Breast epithelium (tissue), 4 donors: Measurements from ENCODE around the gene C6orf118. TPM values are rescaled to one million over a fixed set of nuclear protein-coding genes. Genes with fewer than 3 reads are reported as not detected.

Experiments
- DNase-seq, 2 donors: peaks; one replicate each; pipeline ENCODE4 v3.0.0-alpha.2; 2019; ENCODE audit warnings: low spot score in 2 of 2
- H3K27ac ChIP-seq, 2 donors: fragments of 200-600 bp; sonication (generic) in 1 of 2; one replicate each; pipeline ENCODE4 v1.5.1; 2016 to 2019; ENCODE audit warnings: mild to moderate bottlenecking in 1 of 2
- H3K27me3 ChIP-seq, 2 donors: fragments of 200-600 bp; sonication (generic) in 1 of 2; one replicate each; pipeline versions ENCODE4 v1.5.1 to v1.6.0; 2017 to 2019; ENCODE audit warnings: control low read depth in 1 of 2, mild to moderate bottlenecking in 1 of 2
- H3K36me3 ChIP-seq: fragments of 200-600 bp; one replicate; pipeline ENCODE4 v1.5.1; 2019
- H3K4me1 ChIP-seq, 2 donors: fragments of 200-600 bp; sonication (generic); one replicate each; pipeline ENCODE4 v1.5.1; 2016 to 2019; ENCODE audit warnings: control low read depth in 1 of 2
- H3K4me3 ChIP-seq, 3 donors: fragments of 200-600 bp; sonication (generic); 1 replicate in 2 of 3; 2 replicates in 1 of 3; pipeline ENCODE4 v1.5.1; 2016 to 2019; ENCODE audit warnings: mild to moderate bottlenecking in 3 of 3, moderate library complexity in 2 of 3
- H3K9me3 ChIP-seq, 2 donors: fragments of 200-600 bp; sonication (generic) in 1 of 2; one replicate each; pipeline ENCODE4 v1.5.1; 2016 to 2019; ENCODE audit warnings: control low read depth in 1 of 2
- POLR2A ChIP-seq: fragments of 450-650 bp; IDR thresholded peaks from one replicate; pipeline ENCODE4 v1.6.1; 2016; ENCODE audit warnings: antibody characterized with exemption, mild to moderate bottlenecking, moderate library complexity
- POLR2AphosphoS5 ChIP-seq, 3 donors: sonication (generic); formaldehyde crosslinking; IDR thresholded peaks; one replicate each; pipeline ENCODE4 v1.6.1; 2017; ENCODE audit warnings: antibody characterized with exemption in 3 of 3
- intact Hi-C: fragments of 100-400 bp; cut with DNase I; formaldehyde crosslinking; loops from one replicate; pipeline ENCODE4 v1.15.1; 2023; ENCODE audit warnings: low total_unique reads
- total RNA-seq, 3 donors: library from RNA; depleted of rRNA; stranded (reverse); fragments of >200 nt; gene quantifications; one replicate each; pipeline ENCODE4 v1.1.0, GENCODE V29; 2016
- TF ChIP-seq, protein P1 (sequence below), 3 donors: fragments of 450-650 bp; IDR thresholded peaks; one replicate each; pipeline ENCODE4 v1.5.1; 2016 to 2017; ENCODE audit warnings: antibody characterized with exemption in 3 of 3, mild to moderate bottlenecking in 3 of 3, moderate library complexity in 3 of 3

C6orf118 gene
- total RNA-seq, 3 donors from 2014 or later, result not detected

DNA sequence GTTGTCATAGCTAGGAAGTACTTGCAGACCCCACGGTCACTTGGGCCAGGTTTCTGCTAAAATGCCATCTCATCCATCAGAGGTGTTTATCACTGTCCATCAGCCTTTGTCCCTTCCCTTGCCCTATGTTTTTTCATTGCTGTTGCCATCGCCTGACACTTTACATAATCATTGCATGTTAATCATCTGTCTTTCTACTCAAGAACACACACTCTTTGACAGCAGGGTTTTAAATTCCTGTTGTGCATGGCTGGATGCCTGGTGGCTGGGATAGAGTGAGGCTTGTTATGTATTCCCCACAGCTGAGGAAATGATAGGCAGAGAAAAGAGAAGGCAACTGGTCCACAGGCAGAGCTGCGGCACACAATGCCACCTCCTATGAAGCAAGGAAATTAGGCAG lies 11.7 kb upstream of the C6orf118 start:
- Histone ChIP-seq H3K4me1 (no peaks in the 10 kb centered on the region), H3K27me3 (no peaks in the 10 kb centered on the region), H3K4me3 (no peak overlapping the region), H3K36me3 (no peaks in the 10 kb centered on the region), H3K9me3 (peaks cover 6 to 44% of the 10 kb centered on the region in 2 donors), H3K27ac (no peak overlapping the region)
- intact Hi-C loops, result no loop called here
- no peak for DNase-seq
- TF ChIP-seq, protein P1, sequence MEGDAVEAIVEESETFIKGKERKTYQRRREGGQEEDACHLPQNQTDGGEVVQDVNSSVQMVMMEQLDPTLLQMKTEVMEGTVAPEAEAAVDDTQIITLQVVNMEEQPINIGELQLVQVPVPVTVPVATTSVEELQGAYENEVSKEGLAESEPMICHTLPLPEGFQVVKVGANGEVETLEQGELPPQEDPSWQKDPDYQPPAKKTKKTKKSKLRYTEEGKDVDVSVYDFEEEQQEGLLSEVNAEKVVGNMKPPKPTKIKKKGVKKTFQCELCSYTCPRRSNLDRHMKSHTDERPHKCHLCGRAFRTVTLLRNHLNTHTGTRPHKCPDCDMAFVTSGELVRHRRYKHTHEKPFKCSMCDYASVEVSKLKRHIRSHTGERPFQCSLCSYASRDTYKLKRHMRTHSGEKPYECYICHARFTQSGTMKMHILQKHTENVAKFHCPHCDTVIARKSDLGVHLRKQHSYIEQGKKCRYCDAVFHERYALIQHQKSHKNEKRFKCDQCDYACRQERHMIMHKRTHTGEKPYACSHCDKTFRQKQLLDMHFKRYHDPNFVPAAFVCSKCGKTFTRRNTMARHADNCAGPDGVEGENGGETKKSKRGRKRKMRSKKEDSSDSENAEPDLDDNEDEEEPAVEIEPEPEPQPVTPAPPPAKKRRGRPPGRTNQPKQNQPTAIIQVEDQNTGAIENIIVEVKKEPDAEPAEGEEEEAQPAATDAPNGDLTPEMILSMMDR (IDR thresholded peaks at IDR 0.05), result no peak
- TF ChIP-seq POLR2AphosphoS5 (IDR thresholded peaks at IDR 0.05), result no peak
- TF ChIP-seq POLR2A, result no peak

DNA sequence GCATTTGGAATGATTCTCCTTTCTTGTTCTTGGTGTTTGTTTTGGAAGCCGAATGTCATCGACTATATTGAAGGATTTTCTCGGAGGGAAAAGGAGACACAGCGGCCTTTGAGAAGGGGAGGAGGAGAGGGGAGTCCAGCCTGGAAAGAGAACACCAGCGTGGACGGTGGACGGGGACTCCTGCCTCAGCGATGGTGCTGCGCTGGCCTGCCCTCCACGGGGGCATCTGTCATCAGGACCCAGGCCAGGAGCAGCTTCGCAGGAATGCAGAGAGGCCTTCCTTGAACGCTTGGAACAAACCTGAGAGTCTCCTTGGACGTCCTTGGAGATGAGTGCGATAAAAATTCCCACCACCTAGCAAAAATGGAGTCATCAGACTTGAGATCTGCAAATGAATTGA lies 8.3 kb upstream of the C6orf118 start:
- no peak for DNase-seq
- H3K27ac ChIP-seq, result no peak overlapping the region
- H3K36me3 ChIP-seq, result no peaks in the 10 kb centered on the region
- intact Hi-C loops, result no loop called here
- TF ChIP-seq POLR2A (no peak), POLR2AphosphoS5 (IDR thresholded peaks at IDR 0.05) (no peak)
- TF ChIP-seq, protein P1 (IDR thresholded peaks at IDR 0.05), result no peak
- H3K4me3 ChIP-seq, result no peak overlapping the region
- peaks cover 6 to 36% of the 10 kb centered on the region in 2 donors for H3K9me3 ChIP-seq
- H3K27me3 ChIP-seq, result no peaks in the 10 kb centered on the region
- H3K4me1 ChIP-seq, result no peaks in the 10 kb centered on the region

DNA sequence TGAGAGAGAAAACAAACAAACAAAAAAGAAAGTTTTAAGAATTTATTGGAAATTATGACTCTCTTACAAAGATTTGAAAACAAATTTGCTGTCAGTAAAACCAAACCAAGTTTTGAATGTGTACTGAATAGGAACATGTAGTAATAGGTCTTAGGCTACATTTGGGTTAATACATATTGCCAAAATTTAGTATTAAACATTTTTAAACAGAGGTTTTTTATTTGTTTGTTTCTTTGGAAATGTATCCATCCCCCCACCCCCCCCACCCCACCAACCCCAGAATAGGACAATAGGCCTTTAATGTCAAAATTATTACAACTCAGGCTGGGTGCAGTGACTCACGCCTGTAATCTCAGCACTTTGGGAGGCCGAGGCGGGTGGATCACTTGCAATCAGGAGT lies 2.5 kb downstream of the C6orf118 start:
- Histone ChIP-seq H3K27me3 (no peaks in the 10 kb centered on the region), H3K36me3 (no peaks in the 10 kb centered on the region), H3K9me3 (no peaks in the 10 kb centered on the region), H3K4me3 (no peak overlapping the region), H3K4me1 (no peaks in the 10 kb centered on the region), H3K27ac (no peak overlapping the region)
- intact Hi-C loops, result no loop called here
- TF ChIP-seq, protein P1 (IDR thresholded peaks at IDR 0.05), result no peak
- TF ChIP-seq POLR2A, result no peak
- no peak for TF ChIP-seq POLR2AphosphoS5 (IDR thresholded peaks at IDR 0.05)
- no peak for DNase-seq

DNA sequence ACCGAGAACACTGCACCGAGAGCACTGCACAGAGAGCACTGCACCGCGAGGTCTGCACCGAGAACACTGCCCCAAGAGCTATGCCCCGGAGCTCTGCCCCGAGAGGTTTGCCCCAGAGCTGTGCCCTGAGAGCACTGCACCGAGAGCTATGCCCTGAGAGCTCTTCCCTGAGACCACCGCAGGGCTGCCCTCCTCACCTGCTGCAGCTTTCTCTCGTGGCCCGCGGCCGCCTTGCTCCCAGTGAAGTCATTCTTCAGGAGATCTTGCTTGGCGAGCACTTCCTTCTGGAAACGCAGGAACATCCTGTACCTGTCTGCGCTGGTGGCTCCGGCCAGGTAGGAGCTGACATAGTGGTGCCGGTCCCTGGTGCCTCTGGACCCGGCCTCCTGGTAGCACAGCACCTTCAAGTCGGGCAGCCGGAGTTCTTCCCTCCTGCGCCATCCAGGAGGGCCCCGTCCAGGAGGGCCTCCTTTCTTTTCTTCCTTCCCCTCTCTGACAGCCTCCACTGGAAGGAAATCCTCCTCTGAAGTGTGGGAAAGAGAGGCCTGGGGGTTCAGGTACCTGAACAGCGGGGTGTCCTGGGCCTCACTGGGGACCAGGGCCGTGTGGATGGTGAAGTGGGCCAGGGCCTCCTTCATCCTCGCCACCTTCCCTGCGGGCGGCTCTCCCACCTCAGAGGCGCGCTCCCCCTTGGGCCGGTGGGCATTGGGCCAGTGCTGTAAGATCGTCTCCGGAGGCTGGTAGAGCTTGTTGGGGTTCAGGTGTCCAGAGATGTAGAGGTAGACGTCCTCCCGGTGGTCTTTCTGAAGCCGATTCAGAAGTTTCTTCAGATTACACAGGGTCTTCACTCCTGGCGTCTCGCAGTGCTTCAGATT lies 7.8 kb downstream of the C6orf118 start:
- Histone ChIP-seq H3K4me3 (no peak overlapping the region), H3K36me3 (no peaks in the 10 kb centered on the region), H3K27me3 (no peaks in the 10 kb centered on the region), H3K9me3 (no peaks in the 10 kb centered on the region), H3K27ac (no peak overlapping the region), H3K4me1 (no peaks in the 10 kb centered on the region)
- TF ChIP-seq POLR2A (no peak), POLR2AphosphoS5 (IDR thresholded peaks at IDR 0.05) (no peak)
- TF ChIP-seq, protein P1 (IDR thresholded peaks at IDR 0.05), result no peak
- no peak for DNase-seq
- intact Hi-C loops, result no loop called here

DNA sequence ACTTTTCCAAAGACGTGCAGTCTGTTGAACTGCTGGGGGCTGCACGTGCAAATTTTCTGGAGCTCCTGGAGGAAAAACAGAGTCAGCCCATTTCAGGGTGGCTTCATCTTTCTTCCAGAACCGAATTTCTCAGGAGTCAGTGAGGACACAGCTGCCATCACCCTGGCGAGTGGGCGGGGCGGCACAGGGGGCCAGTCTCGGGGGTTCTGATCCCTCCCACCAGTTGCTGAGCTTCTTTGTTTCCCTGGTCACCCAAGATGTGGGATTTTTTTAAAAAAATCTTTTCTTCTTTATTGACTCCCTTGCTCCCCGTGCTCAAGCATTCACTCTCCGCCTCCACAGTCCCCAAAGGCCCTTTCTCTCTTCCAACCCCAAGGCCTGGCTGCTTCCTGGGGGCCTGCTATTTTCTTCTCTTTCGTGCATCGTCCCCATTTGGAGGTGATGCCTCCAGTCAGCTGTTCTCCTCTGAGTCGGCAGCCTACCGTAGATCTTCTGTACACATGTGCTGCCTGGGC lies 8.9 kb downstream of the C6orf118 start:
- Histone ChIP-seq H3K27ac (no peak overlapping the region), H3K4me3 (no peak overlapping the region), H3K9me3 (no peaks in the 10 kb centered on the region), H3K27me3 (no peaks in the 10 kb centered on the region), H3K4me1 (no peaks in the 10 kb centered on the region), H3K36me3 (no peaks in the 10 kb centered on the region)
- TF ChIP-seq, protein P1 (IDR thresholded peaks at IDR 0.05), result no peak
- no peak for TF ChIP-seq POLR2A
- TF ChIP-seq POLR2AphosphoS5 (IDR thresholded peaks at IDR 0.05), result no peak
- DNase-seq, result no peak
- intact Hi-C loops, result no loop called here
